ENCODE measurements around the gene PRPSAP2. TPM values are rescaled to one million over a fixed set of nuclear protein-coding genes. Genes with fewer than 3 reads are reported as not detected.

PRPSAP2 gene
- total RNA-seq, 1 donor from 2014 or later, result 62.8 TPM

- no peak overlapping the region for H3K27ac Mint-ChIP-seq
- H3K9me3 Mint-ChIP-seq, result no peaks in the 10 kb centered on the region
- no peak for TF ChIP-seq CTCF (IDR thresholded peaks at IDR 0.05)
- CTCF ChIA-PET, result no interaction called here
- H3K4me3 Mint-ChIP-seq, result no peak overlapping the region
- H3K36me3 Mint-ChIP-seq (ENCODE audit: low read depth), result peaks cover 43% of the 10 kb centered on the region
- H3K27me3 Mint-ChIP-seq, result no peaks in the 10 kb centered on the region
- H3K4me1 Mint-ChIP-seq, result peaks cover 5% of the 10 kb centered on the region
- POLR2A ChIA-PET, result interaction anchor here (1.0 kb wide), 1 partner anchor 9 kb away, joined by 3 read pairs; no protein-coding TSS in a partner anchor
- intact Hi-C loops (cut with micrococcal nuclease), result no loop called here
- DNase-seq (no peak), ATAC-seq (ENCODE audit: low read depth) (no peak)
Measured at GRCh38 chr17:18866866-18867813, 9.2 kb downstream of the PRPSAP2 start.

GRCh38 chr17:18877104-18877645 is 19.2 kb downstream of the PRPSAP2 start:
- peaks cover 70% of the 10 kb centered on the region for H3K36me3 Mint-ChIP-seq (ENCODE audit: low read depth)
- no peaks in the 10 kb centered on the region for H3K9me3 Mint-ChIP-seq
- no peak for TF ChIP-seq CTCF (IDR thresholded peaks at IDR 0.05)
- ChIA-PET CTCF (no interaction called here), POLR2A (no interaction called here)
- H3K27me3 Mint-ChIP-seq, result no peaks in the 10 kb centered on the region
- no peak overlapping the region for H3K27ac Mint-ChIP-seq
- H3K4me3 Mint-ChIP-seq, result no peak overlapping the region
- H3K4me1 Mint-ChIP-seq, result no peaks in the 10 kb centered on the region
- intact Hi-C loops (cut with micrococcal nuclease), result no loop called here
- no peak for DNase-seq
- ATAC-seq (ENCODE audit: low read depth), result no peak

DNA sequence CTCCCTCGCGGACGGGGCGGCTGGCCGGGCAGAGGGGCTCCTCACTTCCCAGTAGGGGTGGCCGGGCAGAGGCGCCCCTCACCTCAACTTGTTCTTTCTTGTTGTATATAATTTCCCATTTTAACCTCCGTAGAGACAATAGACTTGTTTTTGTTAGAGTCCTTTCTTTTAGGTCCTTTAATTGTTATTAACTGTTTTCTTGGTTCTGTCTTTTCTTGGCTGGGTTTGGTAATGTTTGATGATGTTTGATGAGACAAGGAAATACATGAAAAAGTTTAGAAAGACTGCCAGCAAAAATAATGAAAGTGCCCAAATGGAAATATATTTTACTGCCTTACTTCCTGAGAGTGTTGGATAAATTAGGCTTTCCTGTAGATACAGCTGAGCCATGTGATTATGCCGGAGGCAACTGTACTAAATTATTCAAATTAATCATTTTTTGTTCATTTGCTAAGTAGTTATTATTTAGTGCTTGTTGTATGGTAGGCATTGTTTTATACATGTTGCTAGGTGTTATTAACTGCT is 30.9 kb downstream of the PRPSAP2 start:
- Mint-ChIP-seq H3K27me3 (no peaks in the 10 kb centered on the region), H3K27ac (no peak overlapping the region), H3K9me3 (no peaks in the 10 kb centered on the region), H3K4me1 (peaks cover 9% of the 10 kb centered on the region), H3K36me3 (ENCODE audit: low read depth) (peaks cover 64% of the 10 kb centered on the region), H3K4me3 (no peak overlapping the region)
- intact Hi-C loops (cut with micrococcal nuclease), result no loop called here
- ChIA-PET POLR2A (interaction anchor here (0.7 kb wide), 1 partner anchor 24 kb away, joined by 4 read pairs; no protein-coding TSS in a partner anchor), CTCF (interaction anchor here (0.7 kb wide), 1 partner anchor 73 kb away, joined by 3 read pairs; no protein-coding TSS in a partner anchor)
- ATAC-seq (ENCODE audit: low read depth) (no peak), DNase-seq (no peak)
- no peak for TF ChIP-seq CTCF (IDR thresholded peaks at IDR 0.05)

DNA sequence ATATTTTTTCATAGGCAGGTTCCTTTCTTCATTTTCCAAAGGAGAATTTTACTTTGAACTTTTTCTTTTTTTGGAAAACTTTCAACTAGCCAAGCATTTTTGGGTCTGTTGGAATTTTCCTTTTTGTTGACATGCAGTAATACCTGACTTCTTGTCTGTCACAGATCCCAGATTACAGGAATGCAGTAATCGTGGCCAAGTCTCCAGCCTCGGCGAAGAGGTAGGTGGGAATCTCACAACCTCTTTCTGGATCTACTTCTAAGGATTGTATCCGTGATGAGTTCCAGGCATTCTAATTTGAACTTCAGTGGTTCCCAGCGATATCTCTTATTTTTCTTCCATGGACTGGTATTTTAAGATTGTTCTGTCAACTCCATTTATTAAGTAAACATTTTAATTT is 31.7 kb downstream of the PRPSAP2 start:
- Mint-ChIP-seq H3K36me3 (ENCODE audit: low read depth) (peaks cover 59% of the 10 kb centered on the region), H3K27me3 (no peaks in the 10 kb centered on the region), H3K4me3 (no peak overlapping the region), H3K9me3 (no peaks in the 10 kb centered on the region), H3K27ac (no peak overlapping the region), H3K4me1 (peaks cover 9% of the 10 kb centered on the region)
- DNase-seq (no peak), ATAC-seq (ENCODE audit: low read depth) (no peak)
- intact Hi-C loops (cut with micrococcal nuclease), result no loop called here
- ChIA-PET CTCF (no interaction called here), POLR2A (no interaction called here)
- TF ChIP-seq CTCF (IDR thresholded peaks at IDR 0.05), result no peak

GRCh38 chr17:18891541-18891940 is 33.6 kb downstream of the PRPSAP2 start:
- no peaks in the 10 kb centered on the region for H3K9me3 Mint-ChIP-seq
- no peak overlapping the region for H3K4me3 Mint-ChIP-seq
- CTCF ChIA-PET, result no interaction called here
- no peaks in the 10 kb centered on the region for H3K27me3 Mint-ChIP-seq
- TF ChIP-seq CTCF (IDR thresholded peaks at IDR 0.05), result no peak
- H3K4me1 Mint-ChIP-seq, result peaks cover 9% of the 10 kb centered on the region
- peaks cover 58% of the 10 kb centered on the region for H3K36me3 Mint-ChIP-seq (ENCODE audit: low read depth)
- H3K27ac Mint-ChIP-seq, result no peak overlapping the region
- intact Hi-C loops (cut with micrococcal nuclease), result no loop called here
- ATAC-seq (ENCODE audit: low read depth) (no peak), DNase-seq (no peak)
- POLR2A ChIA-PET, result no interaction called here

Measured in activated B cell treated with CpG ODN at 0.5 μM for 24 hours (primary cell).